Endometrial microvascular endothelial cells (primary cell): Measurements from ENCODE around the gene CDK15. TPM values are rescaled to one million over a fixed set of nuclear protein-coding genes. Genes with fewer than 3 reads are reported as not detected.
"Not testable (repeated sequence)": the region's sequence is repeated elsewhere in the genome, so short reads cannot be mapped to it uniquely, and the experiment has no call there.

ENCODE experiments used
- in situ Hi-C: cut with HindIII; loops from 2 replicates; pipeline ENCODE4 v1.10.0; 2017; ENCODE audit warnings: low sequenced_read_pairs, low pct_unique_long_range_greater_than_20kb; ENCODE audit errors: inconsistent ontology term
- total RNA-seq: library from RNA; depleted of rRNA; stranded (reverse); fragments of >200 nt; gene quantifications from one replicate; pipeline ENCODE4 v1.2.3, GENCODE V29; 2015; ENCODE audit errors: inconsistent ontology term

The CDK15 gene
- total RNA-seq, 1 donor from 2014 or later = not detected

- in situ Hi-C loops = no loop called here
Measured at GRCh38 chr2:201786471-201786870, 19.9 kb upstream of the CDK15 start.

GRCh38 chr2:201788371-201788770 lies 18.0 kb upstream of the CDK15 start:
- in situ Hi-C loops = no loop called here

- in situ Hi-C loops = no loop called here
Measured at GRCh38 chr2:201789395-201789794, 16.9 kb upstream of the CDK15 start.

- in situ Hi-C loops = no loop called here
Measured at GRCh38 chr2:201790291-201790690, 16.0 kb upstream of the CDK15 start.

GRCh38 chr2:201790989-201791388 lies 15.3 kb upstream of the CDK15 start:
- in situ Hi-C loops = no loop called here

GRCh38 chr2:201793631-201794030 lies 12.7 kb upstream of the CDK15 start:
- in situ Hi-C loops = no loop called here

GRCh38 chr2:201794294-201794693 lies 12.0 kb upstream of the CDK15 start:
- in situ Hi-C loops = no loop called here

GRCh38 chr2:201795607-201796477 lies 10.5 kb upstream of the CDK15 start:
- in situ Hi-C loops = no loop called here

GRCh38 chr2:201796478-201796865 lies 9.9 kb upstream of the CDK15 start:
- in situ Hi-C loops = no loop called here

- in situ Hi-C loops = no loop called here
Measured at GRCh38 chr2:201797175-201797840, 9.0 kb upstream of the CDK15 start.

- in situ Hi-C loops = no loop called here
Measured at GRCh38 chr2:201798252-201798913, 8.0 kb upstream of the CDK15 start.

GRCh38 chr2:201798914-201799285 lies 7.4 kb upstream of the CDK15 start:
- in situ Hi-C loops = not testable (repeated sequence)

- in situ Hi-C loops = no loop called here
Measured at GRCh38 chr2:201807452-201807999, 1.2 kb downstream of the CDK15 start.

GRCh38 chr2:201808027-201808426 lies 1.7 kb downstream of the CDK15 start:
- in situ Hi-C loops = no loop called here

- in situ Hi-C loops = no loop called here
Measured at GRCh38 chr2:201809633-201810032, 3.3 kb downstream of the CDK15 start.

- in situ Hi-C loops = not testable (repeated sequence)
Measured at GRCh38 chr2:201810604-201811003, 4.3 kb downstream of the CDK15 start.

- in situ Hi-C loops = no loop called here
Measured at GRCh38 chr2:201813996-201814760, 7.8 kb downstream of the CDK15 start.

GRCh38 chr2:201816657-201817575 lies 10.6 kb downstream of the CDK15 start:
- in situ Hi-C loops = no loop called here
